GM19397 (cell line): ENCODE results near the gene MPPE1.
"Not testable (repeated sequence)": the region's sequence is repeated elsewhere in the genome, so short reads cannot be mapped to it uniquely, and the experiment has no call there.

Experiments
- ATAC-seq: cut with Tn5 transposase; IDR thresholded peaks from one replicate; pipeline ENCODE4 v1.9.1; 2021; ENCODE audit warnings: mild to moderate bottlenecking, moderate library complexity; ENCODE audit not compliant: unreplicated experiment

MPPE1 gene

GRCh38 chr18:11859903-11860407 is 48.2 kb downstream of the MPPE1 start:
- no peak for ATAC-seq

GRCh38 chr18:11859282-11859830 is 48.8 kb downstream of the MPPE1 start:
- no peak for ATAC-seq

GRCh38 chr18:11857177-11857887 is 50.8 kb downstream of the MPPE1 start:
- no peak for ATAC-seq

GRCh38 chr18:11854554-11854953 is 53.6 kb downstream of the MPPE1 start:
- not testable (repeated sequence) for ATAC-seq

DNA sequence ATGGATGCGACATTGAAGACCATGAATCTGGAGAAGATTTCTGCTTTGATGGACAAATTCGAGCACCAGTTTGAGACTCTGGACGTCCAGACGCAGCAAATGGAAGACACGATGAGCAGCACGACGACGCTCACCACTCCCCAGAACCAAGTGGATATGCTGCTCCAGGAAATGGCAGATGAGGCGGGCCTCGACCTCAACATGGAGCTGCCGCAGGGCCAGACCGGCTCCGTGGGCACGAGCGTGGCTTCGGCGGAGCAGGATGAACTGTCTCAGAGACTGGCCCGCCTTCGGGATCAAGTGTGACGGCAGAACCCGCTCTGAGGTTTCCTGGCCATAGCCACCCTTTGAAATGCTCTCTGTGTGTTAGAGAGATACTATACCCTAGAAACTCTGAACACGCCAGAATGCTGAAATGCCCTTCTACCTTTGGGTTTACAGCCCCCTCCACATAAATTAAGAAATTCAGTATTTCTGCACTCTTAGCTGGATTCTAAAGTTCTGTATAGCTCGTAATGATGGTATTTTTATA is 56.2 kb downstream of the MPPE1 start:
- no peak for ATAC-seq

DNA sequence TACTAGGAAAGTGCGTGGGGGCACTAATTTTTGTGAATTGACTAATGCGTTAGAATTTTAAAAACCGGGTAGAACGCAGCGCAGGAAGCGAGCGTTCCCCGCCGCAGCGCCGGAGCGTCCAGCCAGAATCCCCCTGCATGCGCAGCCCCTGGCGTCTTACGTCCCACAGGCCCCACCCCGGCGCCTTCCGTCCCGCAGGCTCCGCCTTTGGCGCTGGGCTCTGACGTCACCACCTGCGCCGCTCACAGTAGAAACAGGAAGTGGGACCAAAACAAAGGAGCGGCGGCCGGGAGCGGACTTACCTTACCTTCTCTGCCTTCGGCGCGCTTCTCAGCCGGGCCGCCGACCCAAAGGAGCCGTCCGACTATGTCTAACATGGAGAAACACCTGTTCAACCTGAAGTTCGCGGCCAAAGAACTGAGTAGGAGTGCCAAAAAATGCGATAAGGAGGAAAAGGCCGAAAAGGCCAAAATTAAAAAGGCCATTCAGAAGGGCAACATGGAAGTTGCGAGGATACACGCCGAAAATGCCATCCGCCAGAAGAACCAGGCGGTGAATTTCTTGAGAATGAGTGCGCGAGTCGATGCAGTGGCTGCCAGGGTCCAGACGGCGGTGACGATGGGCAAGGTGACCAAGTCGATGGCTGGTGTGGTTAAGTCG is 56.8 kb downstream of the MPPE1 start, which contains the start of gene CHMP1B:
Gene CHMP1B (plus strand): TSS at position 268 of the 660 bp plus-strand sequence. CDS start 99 bp downstream, at position 367.
- ATAC-seq = peak; percentile 95

DNA sequence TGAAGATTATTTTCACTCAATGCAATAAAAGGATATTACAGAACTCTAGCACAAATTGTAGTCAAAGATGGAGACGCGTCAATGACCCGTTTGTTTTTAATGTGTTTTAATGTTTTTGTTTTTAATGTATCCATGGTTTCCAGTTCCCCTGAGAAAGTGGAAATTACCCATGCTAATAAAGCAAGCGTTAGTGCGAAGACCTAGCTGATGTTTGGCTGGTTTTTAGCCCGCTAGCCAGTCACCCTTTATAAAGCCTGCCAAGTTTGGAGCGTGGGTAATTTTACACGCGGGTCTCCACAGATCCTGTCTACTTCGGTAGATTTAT is 57.3 kb downstream of the MPPE1 start:
- ATAC-seq = peak; percentile 32

- no peak for ATAC-seq
These were observed 58.1 kb downstream of the MPPE1 start for GRCh38 chr18:11849841-11850634.

- ATAC-seq = no peak
These were observed 58.8 kb downstream of the MPPE1 start for GRCh38 chr18:11849279-11849678.

- ATAC-seq = no peak
These were observed 60.3 kb downstream of the MPPE1 start for GRCh38 chr18:11847811-11848210.

GRCh38 chr18:11845654-11846053 is 62.5 kb downstream of the MPPE1 start:
- ATAC-seq = no peak

GRCh38 chr18:11844436-11844835 is 63.7 kb downstream of the MPPE1 start:
- ATAC-seq = no peak

DNA sequence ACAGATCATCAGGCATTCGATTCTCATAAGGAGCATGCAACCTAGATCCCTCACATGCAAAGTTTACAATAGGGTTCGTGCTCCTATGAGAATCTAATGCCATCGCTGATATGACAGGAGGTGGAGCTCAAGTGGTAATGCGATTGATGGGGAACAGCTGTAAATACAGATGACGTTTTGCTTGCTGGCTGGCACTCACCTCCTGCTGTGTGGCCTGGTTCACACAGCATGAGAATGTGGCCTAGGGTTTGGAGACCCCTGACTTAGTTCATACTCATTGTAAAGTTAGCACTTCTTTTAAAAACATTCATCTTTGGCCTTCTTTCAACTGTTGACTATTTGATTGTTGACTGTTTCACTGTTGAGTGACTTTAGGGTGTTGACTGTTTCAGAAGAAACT is 65.6 kb downstream of the MPPE1 start:
- ATAC-seq = no peak

DNA sequence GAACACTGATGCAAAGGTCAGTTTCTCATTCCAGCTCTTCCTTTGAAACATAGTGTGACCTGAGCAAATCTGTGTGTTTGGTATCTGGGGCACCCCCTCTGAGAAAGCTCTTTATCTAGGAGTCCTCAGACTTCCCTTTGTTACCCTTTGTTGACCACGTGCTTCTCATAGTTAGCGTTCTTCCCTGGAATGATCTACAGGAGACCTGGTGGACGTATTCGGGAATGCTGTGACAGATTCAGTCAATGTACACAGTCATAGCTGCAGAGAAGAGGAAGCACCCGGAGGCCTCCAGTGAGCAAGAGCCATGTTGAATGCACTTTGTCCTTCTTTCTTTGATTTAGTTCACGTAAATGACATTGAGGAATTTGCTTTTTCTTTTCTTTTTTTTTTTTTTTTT is 67.6 kb downstream of the MPPE1 start:
- no peak for ATAC-seq

DNA sequence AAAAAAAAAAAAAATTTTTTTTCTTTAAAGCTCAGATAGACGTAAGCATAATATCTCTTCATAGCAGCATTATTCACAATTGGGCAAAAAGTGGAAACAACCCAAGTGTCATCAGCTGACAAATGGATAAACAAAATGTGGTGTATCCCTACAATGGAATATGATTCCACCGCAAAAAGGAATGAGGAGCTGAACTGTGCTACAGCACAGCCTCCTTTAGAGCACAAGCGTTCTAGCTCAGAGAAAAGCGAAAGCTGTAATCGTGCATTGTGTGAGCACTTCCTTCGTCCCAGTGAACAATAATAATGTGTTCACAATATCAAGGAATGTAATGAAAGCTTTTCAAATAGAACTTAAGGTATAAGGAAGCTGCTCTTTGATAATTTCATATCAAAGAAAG is 68.6 kb downstream of the MPPE1 start:
- ATAC-seq = no peak

GRCh38 chr18:11834772-11835171 is 73.3 kb downstream of the MPPE1 start:
- no peak for ATAC-seq
